GM18868 (cell line): ENCODE data around the gene UNC45A.
"Not testable (repeated sequence)": the region's sequence is repeated elsewhere in the genome, so short reads cannot be mapped to it uniquely, and the experiment has no call there.

ENCODE experiments used
- ATAC-seq: cut with Tn5 transposase; IDR thresholded peaks from one replicate; pipeline ENCODE4 v1.9.1; 2021; ENCODE audit warnings: mild to moderate bottlenecking, moderate library complexity; ENCODE audit not compliant: unreplicated experiment

Gene UNC45A

GRCh38 chr15:90903733-90904536 is 31.1 kb upstream of the UNC45A start:
- no peak for ATAC-seq

- no peak for ATAC-seq
These were observed 30.3 kb upstream of the UNC45A start for GRCh38 chr15:90904746-90905145.

GRCh38 chr15:90905306-90906180 is 29.5 kb upstream of the UNC45A start:
- no peak for ATAC-seq

GRCh38 chr15:90906181-90906849 is 28.8 kb upstream of the UNC45A start:
- no peak for ATAC-seq

GRCh38 chr15:90907051-90907660 is 27.9 kb upstream of the UNC45A start:
- no peak for ATAC-seq

GRCh38 chr15:90907838-90908507 is 27.1 kb upstream of the UNC45A start:
- no peak for ATAC-seq

- not testable (repeated sequence) for ATAC-seq
These were observed 25.6 kb upstream of the UNC45A start for GRCh38 chr15:90909449-90909848.

- no peak for ATAC-seq
These were observed 25.1 kb upstream of the UNC45A start for GRCh38 chr15:90909976-90910375.

GRCh38 chr15:90910441-90911301 is 24.4 kb upstream of the UNC45A start:
- no peak for ATAC-seq

- no peak for ATAC-seq
These were observed 23.8 kb upstream of the UNC45A start for GRCh38 chr15:90911302-90911623.

GRCh38 chr15:90911906-90912769 is 22.9 kb upstream of the UNC45A start:
- ATAC-seq: no peak

GRCh38 chr15:90912770-90913075 is 22.4 kb upstream of the UNC45A start:
- no peak for ATAC-seq

- no peak for ATAC-seq
These were observed 21.6 kb upstream of the UNC45A start for GRCh38 chr15:90913398-90913944.

GRCh38 chr15:90914305-90915080 is 20.6 kb upstream of the UNC45A start:
- ATAC-seq: no peak

GRCh38 chr15:90915216-90915807 is 19.8 kb upstream of the UNC45A start:
- no peak for ATAC-seq

- ATAC-seq: no peak
These were observed 19.2 kb upstream of the UNC45A start for GRCh38 chr15:90915808-90916440.

- ATAC-seq: no peak
These were observed 18.6 kb upstream of the UNC45A start for GRCh38 chr15:90916461-90916860.
